ENCODE data around the gene RBM12. TPM values are rescaled to one million over a fixed set of nuclear protein-coding genes. Genes with fewer than 3 reads are reported as not detected.
"Not testable (repeated sequence)": the region's sequence is repeated elsewhere in the genome, so short reads cannot be mapped to it uniquely, and the experiment has no call there.

The RBM12 gene
- polyA plus RNA-seq, 3 donors from 2014 or later = 14.7 to 32.9 (median 18.7) TPM

- H3K9me3 Mint-ChIP-seq = no peaks in the 10 kb centered on the region
- DNase-seq = no peak
- no peak overlapping the region for H3K27ac Mint-ChIP-seq
- H3K27me3 Mint-ChIP-seq (ENCODE audit: low read depth in 3 of 3) = peaks cover 0 to 2% (median 0%) of the 10 kb centered on the region in 3 donors
- no peak overlapping the region for H3K4me3 Mint-ChIP-seq
- peaks cover 15 to 34% (median 26%) of the 10 kb centered on the region in 3 donors for H3K36me3 Mint-ChIP-seq
- H3K4me1 Mint-ChIP-seq = no peaks in the 10 kb centered on the region
Measured at GRCh38 chr20:35690265-35690664, 25.6 kb upstream of the RBM12 start.

DNA sequence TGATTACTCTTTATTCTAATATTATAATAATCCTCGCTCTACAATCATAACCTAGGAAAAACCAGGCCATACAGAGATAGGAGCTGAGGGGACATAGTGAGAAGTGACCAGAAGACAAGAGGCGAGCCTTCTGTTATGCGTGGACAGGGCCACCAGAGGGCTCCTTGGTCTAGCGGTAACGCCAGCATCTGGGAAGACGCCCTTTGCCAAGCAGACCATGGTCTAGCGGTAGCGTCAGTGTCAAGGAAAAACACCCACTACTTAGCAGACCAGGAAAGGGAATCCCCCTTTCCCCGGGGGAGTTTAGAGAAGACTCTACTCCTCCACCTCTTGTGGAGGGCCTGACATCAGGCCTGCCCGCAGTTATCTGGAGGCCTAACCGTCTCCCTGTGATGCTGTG is 22.2 kb upstream of the RBM12 start:
- peaks cover 15 to 35% (median 22%) of the 10 kb centered on the region in 3 donors for H3K36me3 Mint-ChIP-seq
- not testable (repeated sequence) for H3K27ac Mint-ChIP-seq; H3K4me3 Mint-ChIP-seq; H3K27me3 Mint-ChIP-seq (ENCODE audit: low read depth in 3 of 3); DNase-seq; H3K4me1 Mint-ChIP-seq; H3K9me3 Mint-ChIP-seq

DNA sequence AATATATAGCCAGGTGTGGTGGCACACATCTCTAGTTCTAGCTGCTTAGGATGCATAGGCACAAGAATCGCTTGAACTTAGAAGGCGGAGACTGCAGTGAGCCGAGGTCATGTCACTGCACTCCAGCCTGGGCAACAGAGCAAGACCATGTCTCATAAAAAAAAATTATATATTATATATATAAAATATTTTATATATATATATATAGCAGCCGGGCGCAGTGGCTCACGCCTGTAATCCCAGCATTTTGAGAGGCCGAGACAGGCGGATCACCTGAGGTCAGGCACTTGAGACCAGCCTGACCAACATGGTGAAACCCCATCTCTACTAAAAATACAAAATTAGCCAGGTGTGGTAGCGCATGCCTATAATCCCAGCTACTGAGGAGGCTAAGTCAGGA is 20.7 kb upstream of the RBM12 start:
- not testable (repeated sequence) for H3K4me3 Mint-ChIP-seq; H3K27ac Mint-ChIP-seq; H3K27me3 Mint-ChIP-seq (ENCODE audit: low read depth in 3 of 3); H3K4me1 Mint-ChIP-seq; H3K9me3 Mint-ChIP-seq; DNase-seq
- peaks cover 14 to 35% (median 20%) of the 10 kb centered on the region in 3 donors for H3K36me3 Mint-ChIP-seq

GRCh38 chr20:35681960-35682359 is 17.3 kb upstream of the RBM12 start:
- Mint-ChIP-seq H3K4me1 (no peaks in the 10 kb centered on the region), H3K36me3 (peaks cover 6 to 28% (median 15%) of the 10 kb centered on the region in 3 donors), H3K9me3 (no peaks in the 10 kb centered on the region), H3K4me3 (no peak overlapping the region), H3K27ac (no peak overlapping the region), H3K27me3 (ENCODE audit: low read depth in 3 of 3) (peaks cover 0 to 2% (median 0%) of the 10 kb centered on the region in 3 donors)
- DNase-seq = no peak

GRCh38 chr20:35680452-35681183 is 15.9 kb upstream of the RBM12 start:
- H3K36me3 Mint-ChIP-seq = peaks cover 3 to 22% (median 11%) of the 10 kb centered on the region in 3 donors
- peaks cover 0 to 2% (median 0%) of the 10 kb centered on the region in 3 donors for H3K27me3 Mint-ChIP-seq (ENCODE audit: low read depth in 3 of 3)
- H3K4me1 Mint-ChIP-seq = no peaks in the 10 kb centered on the region
- no peak overlapping the region for H3K4me3 Mint-ChIP-seq
- H3K27ac Mint-ChIP-seq = peak overlapping the region in 1 of 6 donors; percentile 22
- H3K9me3 Mint-ChIP-seq = no peaks in the 10 kb centered on the region
- no peak for DNase-seq

DNA sequence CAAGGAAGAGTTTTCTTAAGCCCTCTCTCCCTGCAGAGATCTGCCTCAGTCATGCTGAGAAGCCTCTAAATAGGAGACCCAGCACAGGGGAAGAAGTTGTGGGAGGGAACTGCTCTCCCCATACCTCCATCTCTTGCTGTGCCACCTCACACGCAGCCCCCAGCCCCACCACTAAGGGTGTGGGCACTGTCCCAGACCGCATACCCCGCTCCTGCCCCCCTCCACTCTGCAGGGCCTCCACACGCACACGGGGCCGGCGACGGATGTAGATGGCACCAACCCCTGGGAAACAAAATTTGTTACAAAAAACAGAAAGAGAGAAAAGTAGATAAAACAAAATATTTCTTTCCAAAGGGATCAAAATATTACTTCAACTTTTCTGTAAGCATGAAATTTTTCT is 10.2 kb upstream of the RBM12 start:
- Mint-ChIP-seq H3K27me3 (ENCODE audit: low read depth in 3 of 3) (peaks cover 0 to 2% (median 0%) of the 10 kb centered on the region in 3 donors), H3K36me3 (peaks cover 16 to 39% (median 20%) of the 10 kb centered on the region in 3 donors), H3K9me3 (no peaks in the 10 kb centered on the region)

DNA sequence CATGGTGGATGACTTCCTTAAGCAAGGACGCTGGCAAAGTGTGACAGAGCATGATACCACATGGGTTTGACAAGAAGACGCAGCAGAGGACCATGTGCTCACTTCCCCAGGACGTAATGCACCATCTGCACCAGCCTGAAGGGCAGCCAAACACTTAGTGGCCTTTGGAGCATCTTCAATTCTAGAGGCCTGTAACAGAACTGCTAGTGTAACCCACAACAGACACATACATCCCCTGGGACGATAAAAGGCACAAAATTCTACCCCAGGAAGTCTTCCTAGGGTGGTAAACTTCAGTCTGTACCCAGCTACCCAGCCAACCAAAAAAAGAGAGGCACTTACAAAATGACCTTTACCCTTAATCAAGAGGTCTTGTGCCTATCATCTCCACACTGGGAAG is 9.2 kb upstream of the RBM12 start:
- no peak overlapping the region for H3K4me3 Mint-ChIP-seq

More for the DNA sequence above, 10.2 kb upstream of the RBM12 start:
- H3K4me3 Mint-ChIP-seq = no peak overlapping the region
- no peak for DNase-seq
- H3K27ac Mint-ChIP-seq = no peak overlapping the region
- no peaks in the 10 kb centered on the region for H3K4me1 Mint-ChIP-seq

GRCh38 chr20:35669681-35670080 is 5.0 kb upstream of the RBM12 start:
- peaks cover 3 to 5% (median 5%) of the 10 kb centered on the region in 3 donors for H3K27me3 Mint-ChIP-seq (ENCODE audit: low read depth in 3 of 3)
- no peaks in the 10 kb centered on the region for H3K9me3 Mint-ChIP-seq
- peaks cover 4 to 5% of the 10 kb centered on the region in 2 donors for H3K4me1 Mint-ChIP-seq
- no peak for DNase-seq
- H3K4me3 Mint-ChIP-seq = no peak overlapping the region
- peaks cover 12 to 38% (median 20%) of the 10 kb centered on the region in 3 donors for H3K36me3 Mint-ChIP-seq
- no peak overlapping the region for H3K27ac Mint-ChIP-seq

More for the DNA sequence above, 9.2 kb upstream of the RBM12 start:
- H3K27me3 Mint-ChIP-seq (ENCODE audit: low read depth in 3 of 3) = peaks cover 0 to 2% (median 0%) of the 10 kb centered on the region in 3 donors
- DNase-seq = no peak
- no peaks in the 10 kb centered on the region for H3K4me1 Mint-ChIP-seq
- peaks cover 16 to 37% (median 17%) of the 10 kb centered on the region in 3 donors for H3K36me3 Mint-ChIP-seq
- no peak overlapping the region for H3K27ac Mint-ChIP-seq
- H3K9me3 Mint-ChIP-seq = no peaks in the 10 kb centered on the region

DNA sequence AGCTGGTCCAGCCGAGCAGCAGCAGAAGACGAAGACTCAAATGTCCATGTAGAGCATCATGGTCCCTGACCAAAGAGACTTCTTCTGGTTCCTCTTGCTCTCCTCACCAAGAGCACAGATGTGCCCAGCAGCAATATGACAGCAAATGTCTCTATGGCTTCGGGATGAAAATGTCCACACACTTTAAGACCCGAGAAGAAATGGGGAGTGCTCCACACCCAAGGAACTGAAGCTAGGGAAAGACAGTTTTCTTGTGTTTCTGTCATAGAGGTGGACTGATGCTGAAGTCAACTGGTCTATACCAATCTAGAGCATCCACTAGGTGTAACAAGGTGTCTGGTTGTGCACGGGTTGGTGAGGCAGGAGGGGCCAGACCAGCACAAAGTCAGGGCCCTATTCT is 4.5 kb upstream of the RBM12 start:
- Mint-ChIP-seq H3K9me3 (no peaks in the 10 kb centered on the region), H3K27ac (peak overlapping the region in 1 of 6 donors; percentile 24), H3K4me1 (peaks cover 4 to 6% of the 10 kb centered on the region in 2 donors), H3K4me3 (no peak overlapping the region), H3K36me3 (peaks cover 12 to 38% (median 20%) of the 10 kb centered on the region in 3 donors), H3K27me3 (ENCODE audit: low read depth in 3 of 3) (peaks cover 8% of the 10 kb centered on the region in 3 donors)
- DNase-seq = no peak

- Mint-ChIP-seq H3K27me3 (ENCODE audit: low read depth in 3 of 3) (peaks cover 14 to 16% (median 15%) of the 10 kb centered on the region in 3 donors), H3K36me3 (peaks cover 0 to 22% (median 7%) of the 10 kb centered on the region in 3 donors), H3K4me1 (peaks cover 6 to 36% of the 10 kb centered on the region in 2 donors), H3K4me3 (peak overlapping the region in 3 of 5 donors; percentile 43 to 57 (median 53)), H3K9me3 (no peaks in the 10 kb centered on the region), H3K27ac (peak overlapping the region in 3 of 6 donors; percentile 45 to 64 (median 53))
- DNase-seq = no peak
Measured at GRCh38 chr20:35665949-35666288, 1.2 kb upstream of the RBM12 start.

DNA sequence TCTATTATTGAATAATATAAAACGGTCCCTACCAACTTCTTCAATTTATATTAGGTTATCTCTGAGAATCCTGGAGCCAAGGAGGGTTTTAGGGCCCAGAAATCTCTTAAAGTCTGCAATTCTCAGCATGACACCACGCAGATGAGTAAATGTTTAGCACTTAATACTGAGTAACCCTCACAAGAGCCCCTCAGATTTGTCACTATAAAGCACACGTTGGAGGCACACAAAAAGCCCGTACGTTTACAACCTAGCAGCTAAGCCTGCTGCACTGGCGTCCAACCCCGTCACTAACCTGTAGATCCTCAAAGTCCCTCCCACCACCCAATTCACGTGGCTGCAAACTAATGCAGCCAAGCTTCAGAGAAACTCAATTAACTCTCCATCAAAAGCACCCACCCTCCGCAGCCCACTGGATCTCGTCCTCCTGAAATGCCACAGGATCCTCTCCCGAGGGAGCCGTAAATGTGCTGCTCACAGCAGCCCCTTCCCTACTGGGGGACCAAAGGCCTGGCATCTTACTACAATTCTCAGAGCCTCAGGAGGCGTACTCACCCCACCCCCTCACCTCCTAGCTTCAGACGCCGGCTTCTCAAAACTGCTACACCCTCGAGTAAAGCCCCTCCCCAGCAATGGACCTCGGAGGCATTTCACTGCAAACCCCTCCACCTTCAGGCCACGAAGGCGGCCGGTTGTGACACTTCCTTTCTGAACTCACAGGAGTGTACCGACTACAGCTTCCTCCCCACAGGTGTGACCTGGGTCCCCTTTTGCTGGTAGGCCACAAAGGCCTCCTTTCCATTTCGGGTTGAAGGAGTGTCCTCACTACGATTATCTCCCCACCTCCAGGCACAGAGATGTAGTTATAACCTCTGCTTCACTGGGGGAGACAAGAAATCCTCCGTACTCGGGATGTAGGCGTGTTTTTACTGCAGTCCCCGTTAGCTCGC is 909 bp downstream of the RBM12 start:
- H3K27ac Mint-ChIP-seq = peak overlapping the region; percentile 99 to 100 (median 100)
- H3K9me3 Mint-ChIP-seq = no peaks in the 10 kb centered on the region
- peak overlapping the region; percentile 89 to 99 (median 95) for H3K4me3 Mint-ChIP-seq
- H3K36me3 Mint-ChIP-seq = peaks cover 0 to 6% (median 2%) of the 10 kb centered on the region in 3 donors
- peaks cover 14 to 16% (median 15%) of the 10 kb centered on the region in 3 donors for H3K27me3 Mint-ChIP-seq (ENCODE audit: low read depth in 3 of 3)
- peak; percentile 81 to 84 (median 82) for DNase-seq
- H3K4me1 Mint-ChIP-seq = peaks cover 6 to 57% of the 10 kb centered on the region in 2 donors

DNA sequence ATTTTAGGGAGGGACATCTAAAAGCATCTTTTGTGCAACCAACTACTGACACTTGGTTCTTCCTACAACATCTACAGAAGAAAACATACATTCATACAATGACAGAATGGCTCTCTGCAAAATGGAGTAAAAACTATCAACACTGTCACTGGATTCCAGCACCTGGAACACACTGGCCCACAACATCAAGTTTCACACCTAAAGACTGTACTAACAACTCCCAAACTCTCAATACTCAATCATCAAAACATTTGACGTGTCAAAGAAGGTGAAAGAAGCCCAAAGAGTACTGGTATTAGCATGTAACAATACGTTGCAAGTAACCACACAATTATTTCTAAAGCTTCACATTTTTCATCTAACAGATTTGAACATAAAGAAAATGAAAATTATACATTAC is 2.1 kb downstream of the RBM12 start:
- Mint-ChIP-seq H3K27me3 (ENCODE audit: low read depth in 3 of 3) (peaks cover 14 to 16% (median 15%) of the 10 kb centered on the region in 3 donors), H3K4me3 (peak overlapping the region; percentile 89 to 99 (median 95)), H3K36me3 (no peaks in the 10 kb centered on the region), H3K27ac (peak overlapping the region; percentile 99 to 100 (median 100)), H3K9me3 (no peaks in the 10 kb centered on the region), H3K4me1 (peaks cover 6 to 68% of the 10 kb centered on the region in 2 donors)
- no peak for DNase-seq

GRCh38 chr20:35661908-35662307 is 2.8 kb downstream of the RBM12 start:
- H3K4me3 Mint-ChIP-seq = peak overlapping the region; percentile 89 to 99 (median 95)
- no peaks in the 10 kb centered on the region for H3K9me3 Mint-ChIP-seq
- peak overlapping the region; percentile 99 to 100 (median 100) for H3K27ac Mint-ChIP-seq
- H3K36me3 Mint-ChIP-seq = no peaks in the 10 kb centered on the region
- DNase-seq = no peak
- H3K27me3 Mint-ChIP-seq (ENCODE audit: low read depth in 3 of 3) = peaks cover 14 to 16% (median 15%) of the 10 kb centered on the region in 3 donors
- peaks cover 6 to 74% of the 10 kb centered on the region in 2 donors for H3K4me1 Mint-ChIP-seq

Measured in immature natural killer cell (primary cell).